Testis (tissue), 3 donors: ENCODE results near the gene AMBP. TPM values are rescaled to one million over a fixed set of nuclear protein-coding genes. Genes with fewer than 3 reads are reported as not detected.

Experiments
- DNase-seq: peaks from one replicate; pipeline ENCODE4 v3.0.0-alpha.2; 2019
- H3K27ac ChIP-seq, 2 donors: fragments of 200-600 bp; sonication (generic); one replicate each; pipeline ENCODE4 v1.5.1; 2019
- H3K27me3 ChIP-seq: fragments of 200-600 bp; sonication (generic); one replicate; pipeline ENCODE4 v1.5.1; 2019
- H3K36me3 ChIP-seq: fragments of 200-600 bp; sonication (generic); one replicate; pipeline ENCODE4 v1.5.1; 2017; ENCODE audit warnings: low read depth; ENCODE audit errors: missing control alignments
- H3K4me1 ChIP-seq: fragments of 200-600 bp; sonication (generic); one replicate; pipeline ENCODE4 v1.5.1; 2019
- H3K4me3 ChIP-seq, 2 donors: fragments of 200-600 bp; sonication (generic); one replicate each; pipeline ENCODE4 v1.5.1; 2017 to 2019
- H3K9me3 ChIP-seq: fragments of 200-600 bp; sonication (generic); one replicate; pipeline ENCODE4 v1.5.1; 2017
- POLR2A ChIP-seq: fragments of 450-650 bp; IDR thresholded peaks from one replicate; pipeline ENCODE4 v1.6.1; 2017; ENCODE audit warnings: antibody characterized with exemption, mild to moderate bottlenecking, moderate library complexity
- WGBS, 2 donors: methylation state at CpG; one replicate each; pipeline ENCODE4 v1.1.5; 2018; 5-methylcytosine and 5-hydroxymethylcytosine counted together
- intact Hi-C: fragments of 100-400 bp; cut with DNase I; formaldehyde crosslinking; loops from one replicate; pipeline ENCODE4 v1.15.1; 2023; ENCODE audit warnings: low total_unique reads
- polyA plus RNA-seq: library from polyadenylated mRNA; stranded (reverse); fragments of 350-450 nt; fragmentation: Illumina TruSeq; extraction: RNeasy Lipid Tissue Mini Kit (QIAGEN cat#74804); gene quantifications from one replicate; pipeline ENCODE4 v1.2.3, GENCODE V29; 2014; ENCODE audit warnings: low read depth, low replicate concordance; ENCODE audit not compliant: insufficient read depth
- total RNA-seq, 2 donors: library from RNA; depleted of rRNA; stranded (reverse); fragments of >200 nt; gene quantifications; one replicate each; pipeline ENCODE4 v1.2.3, GENCODE V29; 2016
- TF ChIP-seq, protein P1 (sequence below), 3 experiments: fragments of 450-650 bp in 2 of 3; fragments of 200-600 bp in 1 of 3; sonication (generic) in 1 of 3; IDR thresholded peaks; one replicate each; pipeline ENCODE4 v1.5.1; 2016 to 2019; ENCODE audit warnings: antibody characterized with exemption in 3 of 3, mild to moderate bottlenecking in 2 of 3, moderate library complexity in 1 of 3

AMBP gene
- total and polyA plus RNA-seq, 3 donors from 2014 or later, result 0.47 to 0.88 (median 0.68) TPM

DNA sequence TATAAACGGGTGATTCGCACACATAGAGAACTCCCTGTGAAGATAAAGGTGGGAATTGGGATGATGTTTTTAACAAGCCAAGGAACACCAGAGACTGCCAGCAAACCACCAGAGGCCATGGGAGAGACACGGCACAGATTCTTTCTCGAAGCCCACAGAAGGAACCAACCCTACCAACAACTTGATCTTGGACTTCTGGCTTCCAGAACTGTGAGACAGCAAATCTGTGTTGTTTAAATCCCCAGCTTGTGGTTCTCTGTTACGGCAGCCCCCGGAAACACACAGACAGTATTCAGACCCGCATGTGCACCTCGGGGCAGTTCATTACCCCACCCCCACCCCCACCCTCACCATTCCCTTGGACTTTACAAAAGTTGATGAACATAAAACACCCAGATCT is 12.8 kb downstream of the AMBP start:
- Histone ChIP-seq H3K27me3 (no peaks in the 10 kb centered on the region), H3K36me3 (no peaks in the 10 kb centered on the region), H3K4me3 (no peak overlapping the region), H3K4me1 (no peaks in the 10 kb centered on the region), H3K27ac (no peak overlapping the region), H3K9me3 (no peaks in the 10 kb centered on the region)
- no peak for DNase-seq
- WGBS, 2 donors, result 83 to 87% methylated on average over 8 of the region's 8 CpGs
- intact Hi-C loops, result no loop called here
- TF ChIP-seq, protein P1, sequence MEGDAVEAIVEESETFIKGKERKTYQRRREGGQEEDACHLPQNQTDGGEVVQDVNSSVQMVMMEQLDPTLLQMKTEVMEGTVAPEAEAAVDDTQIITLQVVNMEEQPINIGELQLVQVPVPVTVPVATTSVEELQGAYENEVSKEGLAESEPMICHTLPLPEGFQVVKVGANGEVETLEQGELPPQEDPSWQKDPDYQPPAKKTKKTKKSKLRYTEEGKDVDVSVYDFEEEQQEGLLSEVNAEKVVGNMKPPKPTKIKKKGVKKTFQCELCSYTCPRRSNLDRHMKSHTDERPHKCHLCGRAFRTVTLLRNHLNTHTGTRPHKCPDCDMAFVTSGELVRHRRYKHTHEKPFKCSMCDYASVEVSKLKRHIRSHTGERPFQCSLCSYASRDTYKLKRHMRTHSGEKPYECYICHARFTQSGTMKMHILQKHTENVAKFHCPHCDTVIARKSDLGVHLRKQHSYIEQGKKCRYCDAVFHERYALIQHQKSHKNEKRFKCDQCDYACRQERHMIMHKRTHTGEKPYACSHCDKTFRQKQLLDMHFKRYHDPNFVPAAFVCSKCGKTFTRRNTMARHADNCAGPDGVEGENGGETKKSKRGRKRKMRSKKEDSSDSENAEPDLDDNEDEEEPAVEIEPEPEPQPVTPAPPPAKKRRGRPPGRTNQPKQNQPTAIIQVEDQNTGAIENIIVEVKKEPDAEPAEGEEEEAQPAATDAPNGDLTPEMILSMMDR (IDR thresholded peaks at IDR 0.05), result no peak
- no peak for TF ChIP-seq POLR2A

DNA sequence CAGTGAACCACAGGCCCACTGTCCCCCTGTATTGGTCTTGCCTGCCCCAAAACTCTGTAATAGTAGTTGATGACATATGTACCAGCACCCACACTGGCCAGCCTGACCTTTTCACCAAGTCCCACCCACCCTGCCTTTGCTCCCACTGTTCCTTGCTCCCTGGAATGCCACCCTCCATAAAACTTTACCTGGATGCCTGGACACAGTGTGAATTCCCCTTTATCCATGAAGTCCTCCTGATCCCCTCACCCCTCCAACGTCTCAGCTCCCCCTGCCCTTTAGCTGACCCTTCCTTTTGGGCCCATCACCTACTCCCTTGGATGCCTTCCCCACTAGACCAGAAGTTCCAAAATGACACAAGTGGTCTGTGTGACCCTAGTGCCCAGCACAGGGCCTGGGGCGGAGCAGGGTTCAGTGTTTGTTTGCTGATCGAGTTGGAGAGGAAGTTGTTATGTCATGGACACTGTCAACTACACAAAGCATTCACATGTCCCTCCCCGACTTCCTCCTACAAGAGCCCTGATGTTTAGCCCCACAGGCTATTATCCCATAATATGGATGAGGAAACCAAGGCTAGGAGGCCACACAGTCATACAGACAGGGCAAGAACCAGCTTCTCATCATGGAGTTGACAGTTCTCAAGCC is 16.1 kb downstream of the AMBP start:
- H3K9me3 ChIP-seq, result no peaks in the 10 kb centered on the region
- WGBS, 2 donors, result 84 to 88% methylated on average over 4 of the region's 4 CpGs
- no peak for DNase-seq
- H3K27ac ChIP-seq, result no peak overlapping the region
- no peaks in the 10 kb centered on the region for H3K36me3 ChIP-seq
- H3K27me3 ChIP-seq, result no peaks in the 10 kb centered on the region
- peaks cover 6% of the 10 kb centered on the region for H3K4me1 ChIP-seq
- intact Hi-C loops, result no loop called here
- H3K4me3 ChIP-seq, result no peak overlapping the region
- no peak for TF ChIP-seq POLR2A
- TF ChIP-seq, protein P1 (IDR thresholded peaks at IDR 0.05), result no peak

DNA sequence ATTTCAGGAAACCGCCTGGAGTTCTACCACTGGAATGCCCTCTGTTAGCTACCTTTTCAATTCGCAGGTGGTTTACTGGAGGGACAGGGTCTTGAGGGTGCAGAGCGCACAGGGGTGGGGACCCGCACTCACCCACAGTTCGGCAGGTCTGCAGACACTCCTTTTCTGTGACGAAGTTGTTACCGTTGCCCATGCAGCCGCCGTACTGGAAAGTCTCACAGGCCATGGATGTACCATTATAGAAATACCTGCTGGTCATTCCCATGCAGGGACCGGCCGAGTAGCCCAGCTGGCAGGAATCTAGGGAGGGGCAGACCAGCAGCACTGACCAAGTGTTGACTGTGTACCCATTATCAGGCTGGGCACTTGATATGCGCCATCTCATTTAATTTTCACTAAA is 16.8 kb downstream of the AMBP start:
- WGBS, 2 donors, result 93 to 96% methylated on average over 11 to 12 of the region's 12 CpGs
- intact Hi-C loops, result no loop called here
- no peak for DNase-seq
- no peak overlapping the region for H3K4me3 ChIP-seq
- no peaks in the 10 kb centered on the region for H3K36me3 ChIP-seq
- no peak overlapping the region for H3K27ac ChIP-seq
- no peaks in the 10 kb centered on the region for H3K9me3 ChIP-seq
- peaks cover 6% of the 10 kb centered on the region for H3K4me1 ChIP-seq
- no peaks in the 10 kb centered on the region for H3K27me3 ChIP-seq
- TF ChIP-seq, protein P1 (IDR thresholded peaks at IDR 0.05), result no peak
- TF ChIP-seq POLR2A, result no peak

DNA sequence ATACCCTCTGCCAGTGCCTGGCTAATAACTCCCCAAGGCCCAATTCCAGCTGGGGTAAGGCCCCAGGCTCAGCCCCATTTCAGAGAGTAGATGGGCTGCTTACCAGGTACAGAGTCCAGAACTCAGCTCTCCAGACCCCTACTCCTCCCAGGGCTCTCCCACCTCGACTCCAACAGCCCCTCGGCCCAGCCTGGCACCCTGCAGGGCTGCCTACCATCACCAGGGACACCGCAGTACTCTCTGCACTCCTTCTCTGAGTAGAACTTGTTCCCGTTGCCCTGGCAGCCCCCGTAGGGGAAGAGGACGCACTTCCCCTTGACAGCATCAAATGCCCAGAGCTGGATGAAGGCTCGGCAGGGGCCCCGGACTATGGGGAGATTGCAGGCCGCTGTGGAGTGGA is 17.4 kb downstream of the AMBP start:
- no peaks in the 10 kb centered on the region for H3K27me3 ChIP-seq
- intact Hi-C loops, result no loop called here
- no peaks in the 10 kb centered on the region for H3K9me3 ChIP-seq
- WGBS, 2 donors, result 90 to 91% methylated on average over 7 to 9 of the region's 9 CpGs
- no peak overlapping the region for H3K4me3 ChIP-seq
- no peak overlapping the region for H3K27ac ChIP-seq
- H3K4me1 ChIP-seq, result peaks cover 6% of the 10 kb centered on the region
- TF ChIP-seq, protein P1 (IDR thresholded peaks at IDR 0.05), result no peak
- no peak for TF ChIP-seq POLR2A
- H3K36me3 ChIP-seq, result no peaks in the 10 kb centered on the region
- no peak for DNase-seq

DNA sequence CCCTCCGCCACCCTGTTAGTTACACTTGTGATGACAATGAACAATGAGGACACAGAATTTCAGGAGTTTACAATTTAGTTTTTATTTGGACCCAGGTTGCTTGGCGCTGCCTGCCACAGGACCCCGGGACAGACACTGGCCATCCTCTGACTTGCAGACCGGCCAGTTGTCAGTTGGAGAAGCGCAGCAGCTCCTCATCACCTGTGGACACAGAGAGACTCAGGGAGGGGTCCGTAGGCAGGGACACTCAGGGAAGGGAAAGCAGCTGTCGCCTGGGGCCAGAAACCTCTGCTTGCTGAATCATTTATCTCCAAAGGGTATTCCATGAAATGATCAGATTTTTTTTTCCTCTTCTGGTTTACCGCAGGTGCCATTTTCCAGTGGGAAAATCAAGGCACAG is 18.0 kb downstream of the AMBP start:
- Histone ChIP-seq H3K9me3 (no peaks in the 10 kb centered on the region), H3K4me3 (no peak overlapping the region), H3K36me3 (no peaks in the 10 kb centered on the region), H3K4me1 (peaks cover 6% of the 10 kb centered on the region), H3K27me3 (no peaks in the 10 kb centered on the region), H3K27ac (no peak overlapping the region)
- TF ChIP-seq POLR2A, result no peak
- TF ChIP-seq, protein P1 (IDR thresholded peaks at IDR 0.05), result no peak
- 89 to 91% methylated on average over 8 of the region's 8 CpGs for WGBS, 2 donors
- intact Hi-C loops, result no loop called here
- DNase-seq, result no peak
